OCI-LY1 (cell line): ENCODE measurements around the gene TRAPPC14.

ENCODE experiments used
- EZH2 ChIP-seq: fragments of 200-600 bp; sonication (generic), shearing (Covaris generic); IDR thresholded peaks from 2 replicates; pipeline ENCODE4 v1.8.0; 2017; ENCODE audit warnings: borderline replicate concordance, mixed run types, mild to moderate bottlenecking, antibody characterized with exemption, low read length, moderate library complexity, mixed read lengths
- TF ChIP-seq, protein P1 (sequence below): fragments of 200-600 bp; sonication (generic), shearing (Covaris generic); IDR thresholded peaks from 2 replicates; pipeline ENCODE4 v1.5.1; 2017; ENCODE audit warnings: mild to moderate bottlenecking, antibody characterized with exemption, low read length, moderate library complexity, mixed read lengths

GRCh38 chr7:100126239-100126930 lies 32.1 kb downstream of the TRAPPC14 start:
- TF ChIP-seq EZH2: no peak
- TF ChIP-seq, protein P1, sequence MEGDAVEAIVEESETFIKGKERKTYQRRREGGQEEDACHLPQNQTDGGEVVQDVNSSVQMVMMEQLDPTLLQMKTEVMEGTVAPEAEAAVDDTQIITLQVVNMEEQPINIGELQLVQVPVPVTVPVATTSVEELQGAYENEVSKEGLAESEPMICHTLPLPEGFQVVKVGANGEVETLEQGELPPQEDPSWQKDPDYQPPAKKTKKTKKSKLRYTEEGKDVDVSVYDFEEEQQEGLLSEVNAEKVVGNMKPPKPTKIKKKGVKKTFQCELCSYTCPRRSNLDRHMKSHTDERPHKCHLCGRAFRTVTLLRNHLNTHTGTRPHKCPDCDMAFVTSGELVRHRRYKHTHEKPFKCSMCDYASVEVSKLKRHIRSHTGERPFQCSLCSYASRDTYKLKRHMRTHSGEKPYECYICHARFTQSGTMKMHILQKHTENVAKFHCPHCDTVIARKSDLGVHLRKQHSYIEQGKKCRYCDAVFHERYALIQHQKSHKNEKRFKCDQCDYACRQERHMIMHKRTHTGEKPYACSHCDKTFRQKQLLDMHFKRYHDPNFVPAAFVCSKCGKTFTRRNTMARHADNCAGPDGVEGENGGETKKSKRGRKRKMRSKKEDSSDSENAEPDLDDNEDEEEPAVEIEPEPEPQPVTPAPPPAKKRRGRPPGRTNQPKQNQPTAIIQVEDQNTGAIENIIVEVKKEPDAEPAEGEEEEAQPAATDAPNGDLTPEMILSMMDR: no peak
